ENCODE results near the gene PLTP.

DNA sequence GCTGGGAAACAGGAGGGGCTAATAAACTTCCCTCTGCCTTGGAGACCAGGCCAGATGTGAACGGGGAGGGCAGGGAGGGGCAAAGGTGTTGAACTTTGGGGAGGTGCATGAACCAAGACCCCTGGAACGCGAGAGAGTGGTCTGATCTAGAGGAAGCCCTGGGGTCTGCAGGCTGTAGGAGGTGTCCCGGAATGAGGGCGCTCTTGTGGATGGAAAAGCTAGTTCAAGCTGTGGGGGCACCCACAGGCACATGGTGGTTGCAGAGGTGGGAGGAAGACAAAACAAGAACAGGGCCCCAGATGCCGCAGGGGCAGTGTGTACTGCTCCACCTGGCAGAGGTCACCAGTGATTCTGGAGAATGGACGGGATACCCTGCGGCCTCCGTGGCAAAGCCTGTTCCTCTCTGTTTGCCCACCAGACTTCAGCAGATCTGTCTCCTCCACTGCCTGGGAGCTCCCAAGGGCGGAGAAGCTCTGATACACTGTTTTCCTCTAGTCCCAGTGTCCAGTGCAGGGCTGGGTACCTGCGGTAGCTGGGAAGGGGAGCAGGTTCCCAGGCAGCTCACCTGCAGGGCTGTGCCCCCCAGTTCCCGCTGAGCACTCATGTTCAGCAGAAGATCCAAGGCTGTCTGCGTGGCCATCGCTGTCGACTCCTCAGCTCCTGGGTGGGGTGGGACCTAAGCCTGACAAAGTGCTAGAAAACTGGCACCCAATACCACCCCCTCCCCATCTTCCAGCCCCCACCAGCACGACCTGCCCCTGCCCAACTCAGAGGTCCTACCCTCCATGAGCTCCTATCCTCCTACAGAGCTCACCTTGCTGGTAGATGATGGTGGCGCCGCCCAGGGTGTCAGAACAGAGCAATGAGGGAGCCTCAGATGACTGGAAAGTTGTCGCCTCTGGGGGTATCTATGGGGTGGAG, 45.3 kb upstream of the PLTP start:
- TF ChIP-seq, protein P1, sequence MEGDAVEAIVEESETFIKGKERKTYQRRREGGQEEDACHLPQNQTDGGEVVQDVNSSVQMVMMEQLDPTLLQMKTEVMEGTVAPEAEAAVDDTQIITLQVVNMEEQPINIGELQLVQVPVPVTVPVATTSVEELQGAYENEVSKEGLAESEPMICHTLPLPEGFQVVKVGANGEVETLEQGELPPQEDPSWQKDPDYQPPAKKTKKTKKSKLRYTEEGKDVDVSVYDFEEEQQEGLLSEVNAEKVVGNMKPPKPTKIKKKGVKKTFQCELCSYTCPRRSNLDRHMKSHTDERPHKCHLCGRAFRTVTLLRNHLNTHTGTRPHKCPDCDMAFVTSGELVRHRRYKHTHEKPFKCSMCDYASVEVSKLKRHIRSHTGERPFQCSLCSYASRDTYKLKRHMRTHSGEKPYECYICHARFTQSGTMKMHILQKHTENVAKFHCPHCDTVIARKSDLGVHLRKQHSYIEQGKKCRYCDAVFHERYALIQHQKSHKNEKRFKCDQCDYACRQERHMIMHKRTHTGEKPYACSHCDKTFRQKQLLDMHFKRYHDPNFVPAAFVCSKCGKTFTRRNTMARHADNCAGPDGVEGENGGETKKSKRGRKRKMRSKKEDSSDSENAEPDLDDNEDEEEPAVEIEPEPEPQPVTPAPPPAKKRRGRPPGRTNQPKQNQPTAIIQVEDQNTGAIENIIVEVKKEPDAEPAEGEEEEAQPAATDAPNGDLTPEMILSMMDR (IDR thresholded peaks at IDR 0.05), result no peak
- TF ChIP-seq POLR2A (IDR thresholded peaks at IDR 0.05), result no peak
- no peak for TF ChIP-seq EP300 (IDR thresholded peaks at IDR 0.05)

All from suprapubic skin (tissue), 3 donors.